Neural progenitor cell (in vitro differentiated cells): Measurements from ENCODE around the gene NUP88. TPM values are rescaled to one million over a fixed set of nuclear protein-coding genes. Genes with fewer than 3 reads are reported as not detected.

Experiments used
- DNase-seq: peaks from one replicate; pipeline ENCODE4 v3.0.0-alpha.2; 2016; ENCODE audit warnings: low spot score
- H2AFZ ChIP-seq: fragments of 200-600 bp; sonication (generic); replicated peaks from 2 replicates; pipeline ENCODE4 v1.6.1; 2016; ENCODE audit warnings: antibody characterized with exemption
- H3F3A ChIP-seq: fragments of 200-600 bp; sonication (generic); 2 replicates; pipeline ENCODE4 v1.6.1; 2016; ENCODE audit warnings: antibody characterized with exemption, low read depth
- H3K27ac ChIP-seq: fragments of 200-600 bp; sonication (generic); 2 replicates; pipeline ENCODE4 v1.5.1; 2016; ENCODE audit warnings: mild to moderate bottlenecking
- H3K27me3 ChIP-seq: fragments of 200-600 bp; sonication (generic); 2 replicates; pipeline ENCODE4 v1.6.1; 2016; ENCODE audit warnings: mild to moderate bottlenecking, moderate library complexity
- H3K36me3 ChIP-seq: fragments of 200-600 bp; sonication (generic); 2 replicates; pipeline ENCODE4 v1.5.1; 2016
- H3K4me1 ChIP-seq: fragments of 200-600 bp; sonication (generic); 2 replicates; pipeline ENCODE4 v1.6.1; 2016; ENCODE audit warnings: mixed run types
- H3K4me2 ChIP-seq: fragments of 200-600 bp; sonication (generic); 2 replicates; pipeline ENCODE4 v1.6.1; 2016
- H3K4me3 ChIP-seq: fragments of 200-600 bp; sonication (generic); 2 replicates; pipeline ENCODE4 v1.5.1; 2016
- H3K79me2 ChIP-seq: fragments of 200-600 bp; sonication (generic); 2 replicates; pipeline ENCODE4 v1.6.1; 2016; ENCODE audit warnings: low read depth
- H3K9ac ChIP-seq: fragments of 200-600 bp; sonication (generic); 2 replicates; pipeline ENCODE4 v1.6.1; 2016
- H3K9me3 ChIP-seq: fragments of 200-600 bp; sonication (generic); 2 replicates; pipeline ENCODE4 v1.5.1; 2016; ENCODE audit warnings: low read depth
- H4K20me1 ChIP-seq: fragments of 200-600 bp; sonication (generic); 2 replicates; pipeline ENCODE4 v1.6.1; 2016; ENCODE audit warnings: low read depth
- H3K27ac Mint-ChIP-seq: 3 replicates; pipeline ENCODE4 v1.8.0; 2021; ENCODE audit warnings: mixed read lengths
- H3K27me3 Mint-ChIP-seq: 2 replicates; pipeline ENCODE4 v1.8.0; 2022; ENCODE audit warnings: low read depth, mild to moderate bottlenecking, inconsistent platforms, moderate library complexity, mixed read lengths; ENCODE audit not compliant: insufficient read depth
- H3K36me3 Mint-ChIP-seq: 3 replicates; pipeline ENCODE4 v1.8.0; 2021; ENCODE audit warnings: mixed read lengths
- H3K4me1 Mint-ChIP-seq: 3 replicates; pipeline ENCODE4 v1.8.0; 2021; ENCODE audit warnings: mixed read lengths
- H3K4me3 Mint-ChIP-seq: 3 replicates; pipeline ENCODE4 v1.8.0; 2021; ENCODE audit warnings: mild to moderate bottlenecking, moderate library complexity, mixed read lengths
- H3K9me3 Mint-ChIP-seq: 3 replicates; pipeline ENCODE4 v1.8.0; 2020; ENCODE audit warnings: mixed read lengths
- EZH2 ChIP-seq: fragments of 200-600 bp; sonication (generic); IDR thresholded peaks from 2 replicates; pipeline ENCODE4 v1.6.1; 2017; ENCODE audit warnings: antibody characterized with exemption, mild to moderate bottlenecking, moderate library complexity
- EZH2phosphoT487 ChIP-seq: fragments of 200-600 bp; sonication (generic); IDR thresholded peaks from 2 replicates; pipeline ENCODE4 v1.6.1; 2017; ENCODE audit warnings: antibody characterized with exemption
- total RNA-seq: library from RNA; depleted of rRNA; stranded (reverse); fragments of >200 nt; gene quantifications from 2 replicates; pipeline ENCODE4 v1.2.3, GENCODE V29; 2015; ENCODE audit warnings: low replicate concordance
- TF ChIP-seq, protein P1 (sequence below): fragments of 200-600 bp; sonication (generic); IDR thresholded peaks from 2 replicates; pipeline ENCODE4 v1.5.1; 2017; ENCODE audit warnings: antibody characterized with exemption, mild to moderate bottlenecking

Gene NUP88
- total RNA-seq, 1 donor from 2014 or later, result 135 TPM

- peak within 1 kb of the TSS; percentile 99 for H2AFZ ChIP-seq
- H3K27ac ChIP-seq, result peak within 1 kb of the TSS; percentile 63
- H3K4me2 ChIP-seq, result peak within 1 kb of the TSS; percentile 99
- Mint-ChIP-seq H3K27me3 (peaks cover 7% of the 10 kb centered on the region), H3K27ac (peak within 1 kb of the TSS; percentile 93), H3K4me3 (peak within 1 kb of the TSS; percentile 99), H3K9me3 (no peaks in the 10 kb centered on the region), H3K36me3 (peaks cover 9% of the 10 kb centered on the region), H3K4me1 (peaks cover 20% of the 10 kb centered on the region)
- H3K9me3 ChIP-seq, result no peaks in the 10 kb centered on the region
- H3K4me3 ChIP-seq, result peak within 1 kb of the TSS; percentile 78
- peaks cover 7% of the 10 kb centered on the region for H3K4me1 ChIP-seq
- no peaks in the 10 kb centered on the region for H3F3A ChIP-seq
- TF ChIP-seq EZH2, result no peak
- TF ChIP-seq EZH2phosphoT487, result no peak
- TF ChIP-seq, protein P1, sequence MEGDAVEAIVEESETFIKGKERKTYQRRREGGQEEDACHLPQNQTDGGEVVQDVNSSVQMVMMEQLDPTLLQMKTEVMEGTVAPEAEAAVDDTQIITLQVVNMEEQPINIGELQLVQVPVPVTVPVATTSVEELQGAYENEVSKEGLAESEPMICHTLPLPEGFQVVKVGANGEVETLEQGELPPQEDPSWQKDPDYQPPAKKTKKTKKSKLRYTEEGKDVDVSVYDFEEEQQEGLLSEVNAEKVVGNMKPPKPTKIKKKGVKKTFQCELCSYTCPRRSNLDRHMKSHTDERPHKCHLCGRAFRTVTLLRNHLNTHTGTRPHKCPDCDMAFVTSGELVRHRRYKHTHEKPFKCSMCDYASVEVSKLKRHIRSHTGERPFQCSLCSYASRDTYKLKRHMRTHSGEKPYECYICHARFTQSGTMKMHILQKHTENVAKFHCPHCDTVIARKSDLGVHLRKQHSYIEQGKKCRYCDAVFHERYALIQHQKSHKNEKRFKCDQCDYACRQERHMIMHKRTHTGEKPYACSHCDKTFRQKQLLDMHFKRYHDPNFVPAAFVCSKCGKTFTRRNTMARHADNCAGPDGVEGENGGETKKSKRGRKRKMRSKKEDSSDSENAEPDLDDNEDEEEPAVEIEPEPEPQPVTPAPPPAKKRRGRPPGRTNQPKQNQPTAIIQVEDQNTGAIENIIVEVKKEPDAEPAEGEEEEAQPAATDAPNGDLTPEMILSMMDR, result no peak
- DNase-seq, result peak; percentile 92
- H3K9ac ChIP-seq, result peak within 1 kb of the TSS; percentile 92
- peaks cover 5% of the 10 kb centered on the region for H3K36me3 ChIP-seq
- H4K20me1 ChIP-seq, result peaks cover 12% of the 10 kb centered on the region
- no peaks in the 10 kb centered on the region for H3K27me3 ChIP-seq
- H3K79me2 ChIP-seq, result peaks cover 93% of the 10 kb centered on the region
Measured at GRCh38 chr17:5419959-5420653, 644 bp upstream of the NUP88 start, which contains the start of gene RPAIN. Gene RPAIN (plus strand): TSS chr17:5420182. CDS start chr17:5420211, 29 bp downstream.

DNA sequence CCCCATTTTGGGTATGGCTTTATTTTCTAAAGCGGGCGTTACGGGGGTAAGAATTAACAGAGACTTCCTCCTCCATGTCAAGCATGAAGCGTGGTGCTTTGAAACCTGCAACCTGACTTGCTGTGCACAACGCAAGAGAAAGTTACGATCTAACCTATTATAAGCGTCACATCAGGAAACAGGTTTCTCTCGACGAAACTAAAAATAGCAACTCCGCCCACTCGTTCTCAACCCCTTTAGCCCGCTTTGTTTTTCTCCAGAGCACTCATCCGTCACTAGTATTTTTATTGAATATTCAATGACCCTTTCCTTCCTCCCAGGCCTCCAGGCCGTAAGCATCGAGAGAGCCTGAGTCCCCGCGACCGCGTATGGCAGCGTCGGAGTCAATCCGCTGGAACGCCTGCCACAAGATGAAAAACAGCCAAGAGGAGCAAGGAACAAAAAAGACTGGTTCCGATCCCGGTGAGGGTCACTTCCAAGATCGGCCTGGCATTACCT lies 555 bp downstream of the NUP88 start:
- H3K27me3 Mint-ChIP-seq, result peaks cover 7% of the 10 kb centered on the region
- H3K27ac Mint-ChIP-seq, result peak overlapping the region; percentile 87
- H3K9me3 Mint-ChIP-seq, result no peaks in the 10 kb centered on the region
- Histone ChIP-seq H2AFZ (peak overlapping the region; percentile 61), H3K9me3 (no peaks in the 10 kb centered on the region), H3K4me1 (peaks cover 7% of the 10 kb centered on the region), H3K4me2 (peak overlapping the region; percentile 84), H3K4me3 (peak overlapping the region; percentile 78), H3F3A (no peaks in the 10 kb centered on the region), H3K79me2 (peaks cover 83% of the 10 kb centered on the region), H4K20me1 (peaks cover 12% of the 10 kb centered on the region), H3K36me3 (peaks cover 6% of the 10 kb centered on the region), H3K27me3 (no peaks in the 10 kb centered on the region), H3K27ac (peak overlapping the region; percentile 11), H3K9ac (peak overlapping the region; percentile 83)
- H3K36me3 Mint-ChIP-seq, result peaks cover 6% of the 10 kb centered on the region
- peak overlapping the region; percentile 99 for H3K4me3 Mint-ChIP-seq
- TF ChIP-seq EZH2phosphoT487, result no peak
- TF ChIP-seq, protein P1, result no peak
- TF ChIP-seq EZH2, result no peak
- H3K4me1 Mint-ChIP-seq, result peaks cover 20% of the 10 kb centered on the region
- no peak for DNase-seq

DNA sequence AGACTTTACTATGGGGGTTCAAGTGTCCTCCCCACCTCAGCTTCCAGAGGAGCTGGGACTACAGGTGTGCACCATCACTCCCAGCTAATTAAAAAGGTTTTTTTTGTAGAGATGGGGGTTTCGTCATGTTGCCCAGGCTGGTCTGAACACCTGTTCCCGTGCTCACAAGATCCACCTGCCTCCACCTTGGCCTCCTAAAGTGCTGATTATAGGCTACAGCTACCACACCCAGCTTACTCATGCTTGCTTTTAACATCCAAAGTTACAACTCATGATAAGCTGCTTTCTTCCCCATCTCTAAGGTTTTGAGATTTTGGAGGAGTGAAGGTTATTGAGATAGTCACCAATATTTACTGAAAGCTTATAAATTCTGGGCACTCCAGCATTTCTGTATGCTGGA lies 2.6 kb downstream of the NUP88 start:
- no peak overlapping the region for H3K4me3 ChIP-seq
- peaks cover 7% of the 10 kb centered on the region for H3K4me1 ChIP-seq
- H3K4me2 ChIP-seq, result peak overlapping the region; percentile 84
- no peak for TF ChIP-seq EZH2phosphoT487
- Mint-ChIP-seq H3K4me1 (peaks cover 20% of the 10 kb centered on the region), H3K27me3 (peaks cover 7% of the 10 kb centered on the region), H3K27ac (no peak overlapping the region), H3K9me3 (no peaks in the 10 kb centered on the region), H3K4me3 (peak overlapping the region; percentile 74), H3K36me3 (peaks cover 18% of the 10 kb centered on the region)
- no peak overlapping the region for H3K27ac ChIP-seq
- H3K36me3 ChIP-seq, result peaks cover 6% of the 10 kb centered on the region
- peaks cover 12% of the 10 kb centered on the region for H4K20me1 ChIP-seq
- no peak for DNase-seq
- no peaks in the 10 kb centered on the region for H3K27me3 ChIP-seq
- H3K9ac ChIP-seq, result no peak overlapping the region
- H2AFZ ChIP-seq, result no peak overlapping the region
- peaks cover 76% of the 10 kb centered on the region for H3K79me2 ChIP-seq
- no peaks in the 10 kb centered on the region for H3F3A ChIP-seq
- no peaks in the 10 kb centered on the region for H3K9me3 ChIP-seq

GRCh38 chr17:5413682-5414081 lies 5.8 kb downstream of the NUP88 start:
- Mint-ChIP-seq H3K27me3 (no peaks in the 10 kb centered on the region), H3K27ac (no peak overlapping the region), H3K4me3 (no peak overlapping the region), H3K36me3 (peaks cover 26% of the 10 kb centered on the region), H3K9me3 (no peaks in the 10 kb centered on the region), H3K4me1 (peaks cover 3% of the 10 kb centered on the region)
- no peak overlapping the region for H3K9ac ChIP-seq
- peaks cover 52% of the 10 kb centered on the region for H3K79me2 ChIP-seq
- TF ChIP-seq EZH2 (no peak), EZH2phosphoT487 (no peak)
- TF ChIP-seq, protein P1, result no peak
- no peak for DNase-seq
- H3K4me2 ChIP-seq, result no peak overlapping the region
- H2AFZ ChIP-seq, result no peak overlapping the region
- no peaks in the 10 kb centered on the region for H3F3A ChIP-seq
- no peaks in the 10 kb centered on the region for H3K4me1 ChIP-seq
- peaks cover 15% of the 10 kb centered on the region for H4K20me1 ChIP-seq
- H3K27me3 ChIP-seq, result no peaks in the 10 kb centered on the region
- H3K27ac ChIP-seq, result no peak overlapping the region
- H3K4me3 ChIP-seq, result no peak overlapping the region
- no peaks in the 10 kb centered on the region for H3K9me3 ChIP-seq
- peaks cover 17% of the 10 kb centered on the region for H3K36me3 ChIP-seq
